Karpas-422 (cell line): ENCODE data around the gene UFD1. TPM values are rescaled to one million over a fixed set of nuclear protein-coding genes. Genes with fewer than 3 reads are reported as not detected.

ENCODE experiments used
- DNase-seq: peaks from one replicate; pipeline ENCODE4 v3.0.0-alpha.2; 2015
- H2AFZ ChIP-seq: fragments of 200-600 bp; sonication (generic); 2 replicates; pipeline ENCODE4 v1.6.1; 2014; ENCODE audit warnings: antibody characterized with exemption, low read length, mixed read lengths
- H3K27ac ChIP-seq: fragments of 200-600 bp; sonication (generic); 2 replicates; pipeline ENCODE4 v1.5.1; 2014; ENCODE audit warnings: mild to moderate bottlenecking, low read length, moderate library complexity
- H3K27me3 ChIP-seq: fragments of 200-600 bp; sonication (generic); 2 replicates; pipeline ENCODE4 v1.6.1; 2014; ENCODE audit warnings: low read length, mixed read lengths
- H3K36me3 ChIP-seq: fragments of 200-600 bp; sonication (generic); 2 replicates; pipeline ENCODE4 v1.6.1; 2014; ENCODE audit warnings: low read length, mixed read lengths; ENCODE audit not compliant: insufficient read depth
- H3K4me1 ChIP-seq: fragments of 200-600 bp; sonication (generic); 2 replicates; pipeline ENCODE4 v1.6.1; 2014; ENCODE audit warnings: mild to moderate bottlenecking, low read length, mixed read lengths
- H3K4me2 ChIP-seq: fragments of 200-600 bp; sonication (generic); 2 replicates; pipeline ENCODE4 v1.6.1; 2014; ENCODE audit warnings: low read length, low read depth, mild to moderate bottlenecking; ENCODE audit not compliant: poor library complexity, severe bottlenecking
- H3K4me3 ChIP-seq: fragments of 200-600 bp; sonication (generic); 2 replicates; pipeline ENCODE4 v1.5.1; 2014; ENCODE audit warnings: mild to moderate bottlenecking, antibody characterized with exemption, low read length, mixed read lengths
- H3K79me2 ChIP-seq: fragments of 200-600 bp; sonication (generic); 2 replicates; pipeline ENCODE4 v1.6.1; 2014; ENCODE audit warnings: mild to moderate bottlenecking, low read length, mixed read lengths
- H3K9ac ChIP-seq: fragments of 200-600 bp; sonication (generic); 2 replicates; pipeline ENCODE4 v1.6.0; 2014; ENCODE audit warnings: low read length
- H3K9me2 ChIP-seq: fragments of 200-600 bp; sonication (generic), shearing (Covaris generic); replicated peaks from 2 replicates; pipeline ENCODE4 v1.6.0; 2014; ENCODE audit warnings: mild to moderate bottlenecking, low read length, moderate library complexity; ENCODE audit not compliant: insufficient read depth
- H3K9me3 ChIP-seq: fragments of 300-700, 200-600 bp; sonication (generic); 2 replicates; pipeline ENCODE4 v1.6.1; 2014; ENCODE audit warnings: low read length, mixed read lengths
- H4K20me1 ChIP-seq: fragments of 200-600 bp; sonication (generic); 2 replicates; pipeline ENCODE4 v1.6.1; 2014; ENCODE audit warnings: mild to moderate bottlenecking, antibody characterized with exemption, low read length, low read depth; ENCODE audit not compliant: insufficient read depth
- total RNA-seq: library from RNA; depleted of rRNA; stranded (reverse); fragments of >200 nt; shearing (Covaris generic); gene quantifications from 2 replicates; pipeline ENCODE4 v1.2.3, GENCODE V29; 2014; ENCODE audit warnings: low replicate concordance

UFD1 gene
- total RNA-seq, 1 experiment from 2014 or later = 91.5 TPM

- Histone ChIP-seq H4K20me1 (no peaks in the 10 kb centered on the region), H3K27me3 (no peaks in the 10 kb centered on the region), H3K9ac (no peak overlapping the region), H3K4me2 (no peak overlapping the region), H3K36me3 (peaks cover 51% of the 10 kb centered on the region; the same call in 1 of the 2 replicates), H3K9me3 (no peaks in the 10 kb centered on the region), H3K4me1 (no peaks in the 10 kb centered on the region), H3K27ac (peak overlapping the region; percentile 38; the same call in 1 of the 2 replicates), H3K9me2 (no peaks in the 10 kb centered on the region), H2AFZ (no peak overlapping the region), H3K4me3 (no peak overlapping the region), H3K79me2 (peaks cover 18% of the 10 kb centered on the region)
- peak; percentile 78 for DNase-seq
Measured at GRCh38 chr22:19495562-19496323, 16.8 kb upstream of the UFD1 start.

- Histone ChIP-seq H3K27ac (no peak overlapping the region), H3K9me2 (no peaks in the 10 kb centered on the region), H3K4me3 (no peak overlapping the region), H3K27me3 (no peaks in the 10 kb centered on the region), H2AFZ (no peak overlapping the region), H3K79me2 (peaks cover 21% of the 10 kb centered on the region), H3K4me2 (no peak overlapping the region), H3K9ac (no peak overlapping the region), H4K20me1 (no peaks in the 10 kb centered on the region), H3K4me1 (no peaks in the 10 kb centered on the region), H3K9me3 (no peaks in the 10 kb centered on the region), H3K36me3 (peaks cover 50% of the 10 kb centered on the region; the same call in 1 of the 2 replicates)
- DNase-seq = no peak
Measured at GRCh38 chr22:19494676-19495173, 15.7 kb upstream of the UFD1 start.

- no peaks in the 10 kb centered on the region for H4K20me1 ChIP-seq
- H3K9me2 ChIP-seq = no peaks in the 10 kb centered on the region
- peaks cover 55% of the 10 kb centered on the region; the same call in 1 of the 2 replicates for H3K36me3 ChIP-seq
- no peak overlapping the region for H2AFZ ChIP-seq
- DNase-seq = no peak
- no peaks in the 10 kb centered on the region for H3K27me3 ChIP-seq
- no peak overlapping the region for H3K4me2 ChIP-seq
- H3K4me3 ChIP-seq = no peak overlapping the region
- no peaks in the 10 kb centered on the region for H3K9me3 ChIP-seq
- no peaks in the 10 kb centered on the region for H3K4me1 ChIP-seq
- H3K27ac ChIP-seq = no peak overlapping the region
- no peak overlapping the region for H3K9ac ChIP-seq
- peaks cover 28% of the 10 kb centered on the region for H3K79me2 ChIP-seq
Measured at GRCh38 chr22:19494001-19494560, 15.1 kb upstream of the UFD1 start.

GRCh38 chr22:19492504-19493174 is 13.6 kb upstream of the UFD1 start:
- Histone ChIP-seq H3K9ac (no peak overlapping the region), H3K79me2 (peaks cover 39% of the 10 kb centered on the region), H3K27ac (no peak overlapping the region), H3K4me1 (no peaks in the 10 kb centered on the region), H3K36me3 (peaks cover 64% of the 10 kb centered on the region; the same call in 1 of the 2 replicates), H3K9me2 (no peaks in the 10 kb centered on the region), H3K27me3 (no peaks in the 10 kb centered on the region), H4K20me1 (no peaks in the 10 kb centered on the region), H3K9me3 (no peaks in the 10 kb centered on the region), H2AFZ (no peak overlapping the region), H3K4me3 (no peak overlapping the region), H3K4me2 (no peak overlapping the region)
- DNase-seq = no peak

GRCh38 chr22:19490628-19491230 is 11.7 kb upstream of the UFD1 start:
- H3K9me2 ChIP-seq = no peaks in the 10 kb centered on the region
- H3K4me3 ChIP-seq = no peak overlapping the region
- peaks cover 54% of the 10 kb centered on the region; the same call in 1 of the 2 replicates for H3K36me3 ChIP-seq
- H3K27ac ChIP-seq = no peak overlapping the region
- peaks cover 39% of the 10 kb centered on the region for H3K79me2 ChIP-seq
- H3K9me3 ChIP-seq = no peaks in the 10 kb centered on the region
- H3K9ac ChIP-seq = no peak overlapping the region
- no peak for DNase-seq
- H3K4me2 ChIP-seq = no peak overlapping the region
- H2AFZ ChIP-seq = no peak overlapping the region
- H3K4me1 ChIP-seq = no peaks in the 10 kb centered on the region
- no peaks in the 10 kb centered on the region for H4K20me1 ChIP-seq
- H3K27me3 ChIP-seq = no peaks in the 10 kb centered on the region

- no peak overlapping the region for H2AFZ ChIP-seq
- no peaks in the 10 kb centered on the region for H3K9me3 ChIP-seq
- H3K36me3 ChIP-seq = peaks cover 60% of the 10 kb centered on the region; the same call in 1 of the 2 replicates
Measured at GRCh38 chr22:19488884-19489843, 10.2 kb upstream of the UFD1 start.

GRCh38 chr22:19488285-19488684 is 9.3 kb upstream of the UFD1 start:
- Histone ChIP-seq H3K27ac (no peak overlapping the region), H3K9ac (no peak overlapping the region), H3K36me3 (peaks cover 62% of the 10 kb centered on the region), H3K4me2 (no peak overlapping the region), H3K4me1 (no peaks in the 10 kb centered on the region), H3K9me2 (no peaks in the 10 kb centered on the region), H3K9me3 (no peaks in the 10 kb centered on the region), H3K79me2 (peaks cover 58% of the 10 kb centered on the region), H4K20me1 (no peaks in the 10 kb centered on the region), H3K4me3 (no peak overlapping the region), H3K27me3 (no peaks in the 10 kb centered on the region), H2AFZ (no peak overlapping the region)
- DNase-seq = no peak

More at GRCh38 chr22:19488884-19489843, 10.2 kb upstream of the UFD1 start:
- H3K4me1 ChIP-seq = no peaks in the 10 kb centered on the region
- no peaks in the 10 kb centered on the region for H3K27me3 ChIP-seq
- H3K9me2 ChIP-seq = no peaks in the 10 kb centered on the region
- peaks cover 52% of the 10 kb centered on the region for H3K79me2 ChIP-seq
- H3K4me3 ChIP-seq = no peak overlapping the region
- no peak overlapping the region for H3K9ac ChIP-seq
- no peak overlapping the region for H3K27ac ChIP-seq
- no peaks in the 10 kb centered on the region for H4K20me1 ChIP-seq
- H3K4me2 ChIP-seq = no peak overlapping the region
- peak; percentile 46 for DNase-seq
